Kasumi-1 (cell line): ENCODE results near the gene RPL39L.

Experiments used
- DNase-seq, 2 experiments: peaks; one replicate each; lab custom pipeline; 2025; lab: John Stamatoyannopoulos, UW

RPL39L gene

DNA sequence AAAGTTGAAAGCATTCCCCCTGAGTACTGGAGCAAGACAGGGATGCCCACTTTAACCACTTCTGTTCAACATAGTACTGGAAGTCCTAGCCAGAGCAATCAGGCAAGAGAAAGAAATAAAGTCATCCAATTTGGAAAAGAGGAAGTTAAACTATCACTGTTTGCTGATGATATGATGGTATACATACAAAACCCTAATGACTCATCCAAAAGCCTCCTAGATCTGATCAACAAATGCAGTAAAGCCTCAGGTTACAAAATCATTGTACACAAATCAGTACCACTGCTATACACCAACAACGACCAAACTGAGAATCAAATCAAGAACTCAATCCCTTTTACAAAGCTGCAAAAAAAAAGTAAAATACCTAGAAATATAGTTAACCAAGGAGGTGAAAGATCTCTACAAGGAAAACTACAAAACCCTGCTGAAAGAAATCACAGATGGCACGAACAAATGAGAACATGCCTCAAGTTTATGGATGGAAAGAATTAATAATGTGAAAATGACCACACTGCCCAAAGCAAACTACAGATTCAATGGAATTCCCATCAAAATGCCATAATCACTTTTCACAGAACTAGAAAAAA lies 40.3 kb downstream of the RPL39L start:
- peak; percentile 54 to 60 for DNase-seq

DNA sequence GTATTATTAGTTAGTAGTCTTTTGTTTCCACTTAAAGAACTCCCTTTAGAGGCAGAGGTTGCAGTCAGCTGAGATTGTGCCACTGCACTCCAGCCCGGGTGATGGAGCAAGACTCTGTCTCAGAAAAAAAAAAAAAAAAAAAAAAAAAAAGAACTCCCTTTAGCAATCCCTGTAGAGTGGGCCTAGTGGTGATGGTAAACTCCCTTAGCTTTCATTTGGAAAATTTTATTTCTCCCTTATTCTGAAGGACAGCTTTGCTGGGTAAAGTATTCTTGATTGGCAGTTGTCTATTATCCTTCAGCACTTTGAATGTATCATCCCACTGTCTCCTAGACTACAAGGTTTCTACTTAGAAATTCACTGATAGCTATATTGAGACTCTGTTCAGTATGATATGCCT lies 46.0 kb downstream of the RPL39L start:
- DNase-seq: no peak

DNA sequence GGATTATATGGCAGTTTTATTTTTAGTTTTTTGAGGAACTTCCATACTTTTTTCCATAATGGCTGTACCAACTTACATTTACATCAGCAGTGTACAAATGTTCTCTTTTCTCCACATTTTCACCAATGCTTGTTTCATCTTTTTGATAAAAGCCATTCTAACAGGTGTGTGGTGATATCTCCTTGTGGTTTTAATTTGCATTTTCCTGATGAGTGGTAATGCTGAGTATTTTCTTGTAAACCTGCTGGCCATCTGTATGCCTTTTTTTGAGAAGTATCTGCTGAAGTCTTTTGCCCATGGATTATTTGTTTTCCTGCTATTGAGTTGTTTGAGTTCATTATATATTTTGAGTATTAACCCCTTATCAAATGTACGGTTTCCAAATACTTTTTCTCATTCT lies 50.6 kb downstream of the RPL39L start:
- no peak for DNase-seq

DNA sequence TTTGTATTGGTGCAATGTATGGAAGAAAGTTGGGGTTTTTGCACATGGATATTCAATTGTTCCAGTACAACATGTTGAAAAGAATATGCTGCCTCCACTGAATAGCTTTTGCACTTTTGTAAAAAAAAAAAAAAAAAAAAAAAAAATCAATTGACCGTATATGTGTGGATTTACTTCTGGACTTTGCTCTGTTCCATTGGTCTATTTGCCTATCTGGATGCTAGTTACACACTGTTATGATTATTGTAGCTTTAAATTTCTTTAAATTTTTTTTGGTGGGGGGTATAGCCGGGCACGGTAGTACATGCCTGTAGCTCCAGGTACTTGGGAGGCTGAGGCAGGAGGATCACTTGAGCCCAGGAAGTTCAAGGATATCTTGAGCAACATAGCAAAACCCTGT lies 52.5 kb downstream of the RPL39L start:
- DNase-seq: no peak

DNA sequence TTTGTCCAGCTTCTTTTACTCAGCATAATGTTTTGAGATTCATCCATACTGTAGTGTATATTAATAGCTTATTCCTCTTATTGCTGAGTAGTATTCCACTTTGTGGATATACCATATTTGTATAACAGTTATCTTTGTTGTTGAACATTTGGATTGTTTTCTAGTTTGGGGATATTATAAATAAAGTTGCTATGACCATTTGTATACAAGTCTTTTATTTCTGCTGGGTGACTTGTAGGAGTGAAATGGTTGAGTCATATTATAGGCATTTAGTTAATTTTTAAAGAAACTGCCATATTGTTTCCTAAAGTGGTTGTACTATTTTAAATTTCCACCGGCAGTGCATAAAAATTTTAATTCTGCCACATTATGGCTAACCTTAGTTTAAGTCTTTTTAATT lies 53.4 kb downstream of the RPL39L start:
- no peak for DNase-seq

DNA sequence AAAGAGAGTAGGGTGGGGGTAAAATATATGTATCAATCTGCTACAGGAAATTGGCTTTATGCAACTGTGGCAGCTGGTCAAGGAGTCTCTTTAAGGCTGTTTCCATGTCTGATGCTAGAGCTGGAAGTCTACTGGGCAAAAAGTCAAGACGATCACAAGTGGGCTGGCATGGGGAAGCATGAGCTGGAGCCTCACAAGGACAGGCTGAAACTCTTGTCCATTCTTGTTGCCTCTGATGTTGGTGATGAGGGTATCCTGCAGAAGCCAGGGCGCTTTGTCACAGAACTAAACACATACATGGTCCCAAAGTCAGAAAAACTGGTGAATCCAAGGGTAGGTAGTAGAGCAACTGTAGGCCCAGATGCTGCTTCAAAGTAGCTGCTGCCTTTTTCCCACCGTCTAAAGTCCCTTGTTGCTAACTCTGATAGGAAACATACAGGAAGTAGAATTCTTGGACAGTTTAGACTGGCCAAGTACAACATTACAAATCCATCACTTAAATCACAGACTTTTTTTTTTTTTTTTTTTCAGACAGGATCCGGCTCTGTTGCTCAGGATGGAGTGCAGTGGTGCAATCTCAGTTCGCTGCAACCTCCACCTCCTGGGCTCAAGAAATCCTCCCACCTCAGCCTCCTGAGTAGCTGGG lies 54.2 kb downstream of the RPL39L start:
- no peak for DNase-seq

DNA sequence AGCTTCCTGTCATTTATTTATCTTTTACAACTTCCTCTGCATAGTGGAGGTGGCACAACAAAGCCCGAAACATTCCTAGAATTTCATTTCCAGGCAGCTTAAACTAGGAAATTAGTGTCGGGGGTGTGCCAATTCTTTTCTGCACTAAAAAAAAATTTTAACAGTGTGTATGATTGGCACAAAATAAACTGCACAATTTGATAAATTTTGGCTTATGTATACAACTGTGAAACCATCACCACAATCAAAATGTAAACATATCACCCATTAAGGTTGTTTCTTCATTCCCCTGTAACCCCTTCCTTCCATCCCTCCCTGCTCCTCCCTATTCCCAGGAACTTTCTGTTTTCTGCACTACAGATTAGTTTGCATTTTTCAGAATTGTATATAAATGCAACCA lies 54.7 kb downstream of the RPL39L start:
- DNase-seq: no peak

DNA sequence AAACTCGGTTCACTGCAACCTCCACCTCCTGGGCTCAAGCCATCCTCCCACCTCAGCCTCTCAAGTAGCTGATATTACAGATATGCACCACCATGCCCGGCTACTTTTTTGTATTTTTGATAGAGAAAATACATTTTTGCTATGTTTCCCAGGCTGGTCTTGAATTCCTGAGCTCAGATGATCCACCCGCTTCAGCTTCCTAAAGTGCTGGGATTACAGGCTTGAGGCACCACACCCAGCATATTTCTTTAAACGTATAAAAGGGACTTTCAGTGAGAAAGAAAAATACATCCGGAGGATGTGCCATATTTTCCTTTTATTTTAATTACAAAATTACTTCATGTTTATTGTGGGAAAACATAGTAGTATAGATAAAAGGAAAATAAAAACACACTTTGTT lies 55.2 kb downstream of the RPL39L start:
- no peak for DNase-seq

DNA sequence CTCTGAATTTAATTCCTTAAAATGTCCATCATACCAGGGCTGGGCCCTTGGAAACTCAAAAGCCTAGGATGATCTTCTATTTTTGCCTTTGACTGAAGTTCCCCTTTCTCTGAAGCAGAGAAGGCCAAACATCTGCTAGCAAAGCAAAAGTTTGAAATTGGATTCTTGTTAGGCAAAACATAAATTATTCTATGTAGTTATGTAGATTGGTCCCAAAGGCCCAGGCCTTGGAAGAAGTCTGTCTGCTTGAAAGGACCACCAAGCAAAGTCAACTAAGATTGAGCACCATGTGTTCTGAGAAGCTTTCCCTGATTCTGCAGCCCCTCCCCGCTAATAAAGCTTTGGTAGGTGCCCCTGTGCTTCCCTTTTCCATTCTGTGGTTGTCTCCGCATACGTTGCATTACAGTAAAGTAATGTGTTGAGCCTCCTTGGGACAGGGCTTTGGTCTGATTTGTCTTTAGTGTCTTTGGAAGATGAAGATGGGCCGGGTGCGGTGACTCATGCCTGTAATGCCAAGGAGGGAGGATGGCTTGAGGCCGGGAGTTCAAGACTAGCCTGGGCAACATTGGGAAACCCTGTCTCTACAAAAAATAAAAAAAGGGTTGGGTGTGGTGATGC lies 56.4 kb downstream of the RPL39L start:
- peak; percentile 78 to 79 for DNase-seq

DNA sequence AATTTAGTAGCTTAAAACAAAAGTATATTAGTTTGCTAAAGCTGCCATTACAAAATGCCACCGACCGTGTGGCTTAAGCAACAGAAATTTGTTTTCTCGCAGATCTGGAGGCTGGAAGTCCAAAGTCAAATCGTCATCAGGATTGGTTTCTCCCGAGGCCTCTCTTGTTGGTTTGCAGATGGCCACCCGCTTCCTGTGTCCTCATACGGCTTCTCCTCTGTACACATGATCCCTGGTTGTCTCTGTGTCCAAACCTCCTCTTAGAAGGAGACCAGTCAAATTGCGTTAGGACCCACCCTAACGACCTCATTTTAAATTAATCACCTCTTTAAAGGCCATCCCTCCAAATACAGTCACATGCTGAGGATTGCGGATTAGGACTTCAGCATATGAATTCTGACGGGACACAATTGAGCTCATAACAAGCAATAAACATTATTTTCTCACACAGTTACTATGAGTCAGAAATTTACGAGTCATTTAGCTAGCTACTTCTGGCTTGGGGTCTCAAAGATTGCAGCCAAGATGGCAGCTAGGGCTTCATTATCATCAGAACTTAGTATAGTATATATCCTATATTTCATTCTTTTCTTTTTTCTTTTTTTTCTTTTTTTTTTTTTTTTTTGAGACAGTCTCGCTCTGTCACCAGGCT lies 58.4 kb downstream of the RPL39L start:
- DNase-seq: no peak

DNA sequence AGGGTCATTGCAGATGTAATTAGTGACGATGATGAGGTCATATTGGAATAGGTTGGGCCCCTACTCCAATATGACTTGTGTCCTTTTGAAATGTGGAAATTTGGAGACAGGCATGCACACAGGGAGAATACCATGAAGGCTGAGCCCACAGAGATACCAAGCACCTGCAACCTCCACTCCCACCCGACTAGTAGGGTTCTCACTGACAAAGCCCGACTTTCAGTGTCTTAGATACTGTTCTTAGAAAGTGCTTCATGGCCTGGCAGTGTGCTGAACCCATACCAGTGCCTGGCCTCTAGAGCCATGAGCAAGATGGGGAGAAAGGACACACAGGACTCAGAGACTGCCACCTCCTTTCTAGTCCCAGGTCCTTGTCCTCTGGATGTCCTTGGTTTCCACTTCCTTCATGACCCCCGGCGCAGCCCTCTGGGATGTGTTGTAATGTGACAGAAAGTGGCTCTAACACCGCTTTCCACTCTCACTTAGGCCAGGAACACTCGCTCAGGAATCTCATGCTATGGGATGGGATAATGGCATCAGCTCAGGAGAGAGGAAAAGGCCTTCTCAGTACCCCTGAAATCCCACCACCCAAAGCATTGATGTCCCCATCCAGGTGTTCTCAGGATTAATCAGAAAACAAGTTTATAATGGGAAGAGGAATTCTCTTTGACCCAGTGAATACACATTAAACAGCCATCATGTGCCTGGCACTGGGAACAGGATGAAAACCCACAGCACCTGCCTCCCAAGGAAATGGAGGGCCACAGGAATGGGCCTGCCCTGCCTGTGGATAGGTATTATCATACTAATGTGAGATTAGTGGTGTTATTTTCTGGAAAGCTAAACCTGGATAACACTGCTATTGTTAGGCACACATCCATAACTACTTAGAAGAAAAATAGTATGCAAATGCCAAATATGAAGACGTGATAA lies 59.9 kb downstream of the RPL39L start:
- no peak for DNase-seq

DNA sequence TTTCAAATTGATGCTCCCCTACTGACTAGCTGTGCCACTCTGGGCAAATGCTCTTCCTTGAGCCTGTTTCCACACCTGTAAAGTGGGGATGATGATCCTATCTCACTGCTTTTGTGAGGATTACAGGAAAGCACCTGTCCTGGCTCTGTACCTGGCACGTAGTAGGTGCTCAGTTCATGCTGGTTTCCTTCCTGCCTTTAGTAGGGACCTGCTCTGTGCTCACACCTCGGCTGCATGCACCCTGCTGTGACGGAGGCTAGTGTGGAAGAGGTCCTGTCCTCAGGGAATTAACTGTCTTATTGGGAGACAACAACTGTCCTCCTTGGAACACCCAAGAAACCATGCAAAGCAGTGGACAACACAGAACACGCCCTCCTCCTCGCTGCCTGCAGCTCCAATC lies 61.8 kb downstream of the RPL39L start:
- no peak for DNase-seq

DNA sequence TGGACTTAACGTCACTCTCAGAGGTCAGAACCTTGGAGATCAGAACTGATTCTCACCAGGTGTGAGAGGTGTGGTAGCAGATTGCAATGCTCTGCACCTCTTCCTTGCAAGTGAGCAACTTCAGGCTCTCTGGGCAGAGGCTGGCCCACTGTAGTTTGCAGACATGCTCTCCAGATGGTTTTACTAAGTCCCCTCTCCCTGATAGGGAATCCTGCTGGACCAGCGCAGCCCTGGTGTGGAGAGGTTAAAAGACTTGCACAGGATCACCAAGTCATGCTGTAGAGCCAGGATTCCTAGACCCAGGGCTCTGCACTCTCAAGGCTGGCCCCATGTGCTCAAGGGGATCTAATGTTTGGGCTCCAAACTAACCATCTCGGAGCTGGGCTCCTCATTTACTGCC lies 62.2 kb downstream of the RPL39L start:
- DNase-seq: no peak

DNA sequence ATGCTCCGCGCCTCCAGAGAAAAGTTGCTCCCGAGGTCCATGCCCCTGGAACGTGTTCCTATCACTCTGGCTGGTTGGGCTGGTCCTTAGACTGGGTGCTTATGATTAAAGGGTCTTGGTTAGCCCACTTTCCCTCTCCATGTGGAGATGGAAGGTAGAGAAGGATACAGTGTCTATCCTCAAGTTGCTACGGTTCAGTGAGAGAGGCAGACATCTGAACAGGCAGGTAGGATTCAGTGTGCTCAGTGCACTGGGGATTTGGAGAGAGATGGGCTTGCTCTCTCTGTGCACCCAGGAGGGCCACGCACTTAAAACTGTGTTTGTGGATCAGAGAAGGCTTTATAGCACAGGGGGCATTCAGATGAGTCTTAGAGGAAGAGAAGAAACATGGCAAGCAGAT lies 63.0 kb downstream of the RPL39L start:
- no peak for DNase-seq

DNA sequence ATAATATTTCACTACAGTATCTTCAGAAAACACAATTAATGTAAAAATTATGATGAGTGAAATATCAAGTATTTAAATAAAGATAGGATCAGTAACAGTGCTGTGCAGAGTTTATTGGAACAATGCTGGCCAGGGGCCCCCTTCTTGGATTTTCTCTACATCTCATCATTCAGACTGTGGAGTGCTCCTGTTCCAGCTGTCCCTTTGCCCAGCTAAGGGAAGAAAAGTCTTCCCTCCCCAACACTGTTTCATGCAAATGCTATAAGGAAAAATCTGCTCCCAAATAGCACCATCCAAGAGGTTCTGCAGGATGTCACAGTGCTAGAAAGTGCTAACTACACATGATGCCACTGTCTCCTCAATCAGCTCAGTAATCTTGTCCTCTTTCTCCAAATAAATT lies 64.5 kb downstream of the RPL39L start:
- no peak for DNase-seq

DNA sequence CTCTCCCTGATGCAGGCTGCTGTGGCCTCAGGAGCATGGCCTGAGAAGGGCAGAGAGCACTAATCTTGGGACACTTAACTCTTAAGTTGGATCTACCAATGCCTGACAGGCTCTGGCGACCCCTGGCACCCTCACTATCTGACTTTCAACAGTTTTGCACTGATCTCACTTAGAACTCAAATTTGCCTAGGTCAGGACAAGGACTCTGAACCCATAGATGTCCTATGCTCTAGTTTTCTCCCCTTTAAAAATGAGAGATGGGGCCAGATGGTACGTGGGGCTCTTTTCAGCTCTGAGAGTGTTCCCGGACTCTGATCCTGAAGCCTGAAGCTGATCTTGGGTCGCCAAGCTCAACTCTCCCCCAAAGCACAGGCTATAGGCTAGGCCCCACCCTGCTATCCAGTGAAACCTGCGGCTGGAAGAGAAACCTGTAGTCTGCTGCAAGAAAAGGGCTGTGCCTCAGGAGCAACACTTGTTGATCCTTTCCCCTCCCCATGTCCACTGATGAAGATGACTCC lies 65.7 kb downstream of the RPL39L start:
- no peak for DNase-seq

DNA sequence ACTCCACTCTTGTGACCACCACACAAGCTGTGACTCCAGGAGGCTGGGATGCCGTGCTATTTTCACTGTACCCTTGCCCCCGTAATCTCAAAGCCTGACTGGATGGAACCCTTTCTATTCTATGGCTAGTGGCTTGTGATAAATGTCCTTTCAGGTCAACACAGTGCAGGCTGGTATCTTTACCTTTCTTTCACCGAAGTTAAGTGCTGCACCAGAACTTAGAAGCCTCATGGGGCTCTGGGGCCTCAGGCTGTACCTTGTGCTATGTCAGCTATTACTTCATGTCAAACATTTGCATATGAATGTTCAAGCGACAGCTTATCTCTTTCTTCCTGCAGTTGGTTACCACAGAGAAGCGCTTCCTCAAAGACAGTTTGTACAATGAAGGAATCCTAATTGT lies 66.8 kb downstream of the RPL39L start:
- DNase-seq: peak; percentile 40 to 42

DNA sequence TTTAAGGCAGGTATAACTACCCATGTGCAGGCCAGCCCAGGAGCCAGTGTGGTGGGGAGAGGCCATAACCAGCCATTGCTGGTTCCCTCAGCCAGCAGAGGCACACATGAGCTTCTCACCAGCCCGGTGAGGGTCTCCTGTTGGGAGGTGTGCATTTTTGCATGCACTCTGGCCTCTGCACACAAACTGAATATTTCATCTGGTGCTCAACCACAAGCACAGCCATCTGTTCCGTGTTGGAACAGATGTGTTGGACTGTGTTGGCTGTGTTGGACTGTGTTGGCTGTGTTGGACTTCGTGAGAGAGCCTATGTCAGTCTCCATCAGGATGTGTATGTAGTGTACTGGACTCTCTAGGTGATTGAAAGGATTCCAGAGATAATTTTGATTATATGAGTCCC lies 67.2 kb downstream of the RPL39L start:
- DNase-seq: no peak
